Measurements from ENCODE around the gene BCOR. TPM values are rescaled to one million over a fixed set of nuclear protein-coding genes. Genes with fewer than 3 reads are reported as not detected.

BCOR gene
- total and polyA plus RNA-seq, 2 of the 13 experiments (the other 11 are each of a cell fraction or from before 2014, with no cell fraction given), result 14.3 to 15.2 TPM

- peak; percentile 38; the same call in 1 of the 2 replicates for TF ChIP-seq ARID4A (CRISPR knock-in tag; IDR thresholded peaks at IDR 0.05; ENCODE audit: borderline replicate concordance)
- no peak for TF ChIP-seq NFKBIZ (CRISPR knock-in tag; IDR thresholded peaks at IDR 0.05)
- no peak for TF ChIP-seq ELK4 (CRISPR knock-in tag; IDR thresholded peaks at IDR 0.05; ENCODE audit: borderline replicate concordance)
- no peak for TF ChIP-seq NFYB (CRISPR knock-in tag; IDR thresholded peaks at IDR 0.05)
- no peak for TF ChIP-seq RFX5 (IDR thresholded peaks at IDR 0.05; ENCODE audit: low read depth, low read length)
- no peak for TF ChIP-seq ZNF672 (CRISPR knock-in tag; IDR thresholded peaks at IDR 0.05)
- no peak for TF ChIP-seq KAT8 (CRISPR knock-in tag; IDR thresholded peaks at IDR 0.05)
- TF ChIP-seq AKAP8 (CRISPR knock-in tag; IDR thresholded peaks at IDR 0.05), result no peak
- peak; percentile 25; the same call in 1 of the 2 replicates for TF ChIP-seq MED1 (CRISPR knock-in tag; IDR thresholded peaks at IDR 0.05)
- TF ChIP-seq BCL3 (CRISPR knock-in tag; IDR thresholded peaks at IDR 0.05), result no peak
These were observed 48.7 kb upstream of the BCOR start (continued) for GRCh38 chrX:40146262-40147125.
